ENCODE measurements around the gene KRT6B.
"Not testable (repeated sequence)": the region's sequence is repeated elsewhere in the genome, so short reads cannot be mapped to it uniquely, and the experiment has no call there.

Gene KRT6B

GRCh38 chr12:52474212-52474611, 22.3 kb upstream of the KRT6B start:
- H3K4me3 ChIP-seq: no peak overlapping the region
- no peak overlapping the region for H3K9ac ChIP-seq
- no peaks in the 10 kb centered on the region for H4K20me1 ChIP-seq
- H3K4me1 ChIP-seq: no peaks in the 10 kb centered on the region
- H3K9me3 ChIP-seq: no peaks in the 10 kb centered on the region
- no peaks in the 10 kb centered on the region for H3K36me3 ChIP-seq
- H3K27ac ChIP-seq: no peak overlapping the region
- H3K4me2 ChIP-seq: no peak overlapping the region
- TF ChIP-seq Cebpa-rat (IDR thresholded peaks at IDR 0.05): no peak
- H3K27me3 ChIP-seq: no peaks in the 10 kb centered on the region

DNA sequence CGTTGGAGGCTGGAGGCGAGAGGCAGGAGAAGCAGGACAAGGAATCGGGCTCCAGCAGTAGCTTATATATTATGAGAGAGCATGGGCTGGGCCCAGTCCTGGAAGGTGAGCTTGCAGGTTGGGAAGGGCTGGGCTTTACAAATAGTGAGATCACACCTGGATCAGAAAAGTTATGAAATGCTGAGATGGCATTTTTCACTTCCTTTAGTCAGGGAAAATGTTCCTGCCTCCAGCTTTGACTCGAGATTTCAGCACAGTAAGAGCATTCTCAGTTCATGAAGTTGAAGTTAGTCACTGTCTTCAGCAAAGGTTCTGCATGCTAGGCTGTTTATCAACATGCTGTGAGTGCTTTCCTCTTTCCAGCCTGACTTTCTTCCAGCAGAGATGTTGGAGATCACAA, 21.8 kb upstream of the KRT6B start, which contains the start of gene KRT6C:
KRT6C (minus strand) TSS at position 38 of the 400 bp plus-strand sequence. CDS start 68 bp downstream, outside the sequence.
- no peak within 1 kb of the TSS for H3K27ac ChIP-seq
- H3K4me1 ChIP-seq: no peaks in the 10 kb centered on the region
- H3K36me3 ChIP-seq: no peaks in the 10 kb centered on the region
- no peaks in the 10 kb centered on the region for H3K9me3 ChIP-seq
- no peak within 1 kb of the TSS for H3K4me2 ChIP-seq
- TF ChIP-seq Cebpa-rat (IDR thresholded peaks at IDR 0.05): no peak
- no peaks in the 10 kb centered on the region for H4K20me1 ChIP-seq
- H3K4me3 ChIP-seq: no peak within 1 kb of the TSS
- no peaks in the 10 kb centered on the region for H3K27me3 ChIP-seq
- no peak within 1 kb of the TSS for H3K9ac ChIP-seq

- Histone ChIP-seq H3K4me1 (no peaks in the 10 kb centered on the region), H3K36me3 (no peaks in the 10 kb centered on the region), H4K20me1 (no peaks in the 10 kb centered on the region), H3K4me2 (no peak overlapping the region), H3K27me3 (no peaks in the 10 kb centered on the region), H3K9ac (no peak overlapping the region), H3K27ac (no peak overlapping the region), H3K9me3 (no peaks in the 10 kb centered on the region), H3K4me3 (no peak overlapping the region)
- TF ChIP-seq Cebpa-rat (IDR thresholded peaks at IDR 0.05): no peak
These were observed 17.9 kb upstream of the KRT6B start for GRCh38 chr12:52469853-52470252.

DNA sequence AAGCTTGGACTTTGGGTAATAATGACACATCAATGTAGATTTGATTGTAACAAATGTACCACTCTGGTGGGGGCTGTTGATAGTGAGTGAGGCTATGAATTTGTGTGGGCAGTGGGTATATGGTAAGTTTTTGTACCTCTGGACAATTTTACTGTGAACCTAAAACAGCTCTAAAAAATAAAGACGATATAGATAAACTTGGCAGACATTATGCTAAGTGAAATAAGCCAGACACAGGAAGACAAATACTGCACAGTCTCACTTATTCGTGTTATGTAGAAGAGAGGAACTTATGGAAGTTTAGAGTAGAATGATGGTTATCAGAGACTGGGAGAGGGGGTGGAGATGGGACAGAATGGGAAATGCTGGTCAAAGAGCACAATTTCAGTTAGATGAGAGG, 13.0 kb upstream of the KRT6B start:
- no peak overlapping the region for H3K4me3 ChIP-seq
- H3K4me1 ChIP-seq: no peaks in the 10 kb centered on the region
- no peak overlapping the region for H3K9ac ChIP-seq
- TF ChIP-seq Cebpa-rat (IDR thresholded peaks at IDR 0.05): no peak
- H3K27me3 ChIP-seq: no peaks in the 10 kb centered on the region
- no peaks in the 10 kb centered on the region for H4K20me1 ChIP-seq
- H3K9me3 ChIP-seq: no peaks in the 10 kb centered on the region
- H3K36me3 ChIP-seq: no peaks in the 10 kb centered on the region
- no peak overlapping the region for H3K27ac ChIP-seq
- H3K4me2 ChIP-seq: no peak overlapping the region

GRCh38 chr12:52461693-52462092, 9.7 kb upstream of the KRT6B start:
- Histone ChIP-seq H3K4me2 (no peak overlapping the region), H3K9ac (no peak overlapping the region), H3K36me3 (no peaks in the 10 kb centered on the region), H3K4me1 (no peaks in the 10 kb centered on the region), H4K20me1 (no peaks in the 10 kb centered on the region), H3K27me3 (no peaks in the 10 kb centered on the region), H3K4me3 (no peak overlapping the region), H3K9me3 (no peaks in the 10 kb centered on the region), H3K27ac (no peak overlapping the region)
- no peak for TF ChIP-seq Cebpa-rat (IDR thresholded peaks at IDR 0.05)

GRCh38 chr12:52458861-52459260, 6.9 kb upstream of the KRT6B start:
- H3K27ac ChIP-seq: no peak overlapping the region

DNA sequence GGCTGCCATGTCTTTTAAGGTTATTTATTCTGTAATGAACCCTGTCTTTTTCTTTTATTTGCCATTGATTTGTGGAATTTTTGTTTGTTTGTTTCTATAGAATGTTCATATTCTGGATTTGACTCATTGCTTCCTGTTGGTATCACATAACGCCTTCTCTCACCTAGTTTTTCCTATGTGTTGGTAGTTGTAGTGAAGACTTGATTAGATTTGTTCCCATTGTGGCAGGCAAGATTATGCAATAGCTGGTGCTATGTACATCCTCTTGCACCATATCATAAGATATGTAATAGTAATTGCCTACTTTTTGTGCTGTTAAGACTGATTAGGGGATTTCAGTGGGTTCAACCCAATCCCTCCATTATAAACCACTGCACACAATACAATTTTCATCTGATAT, 3.9 kb upstream of the KRT6B start:
- Histone ChIP-seq H3K4me3 (no peak overlapping the region), H3K27ac (no peak overlapping the region), H3K9ac (no peak overlapping the region), H3K36me3 (no peaks in the 10 kb centered on the region), H4K20me1 (no peaks in the 10 kb centered on the region), H3K4me1 (no peaks in the 10 kb centered on the region), H3K27me3 (no peaks in the 10 kb centered on the region), H3K9me3 (no peaks in the 10 kb centered on the region), H3K4me2 (no peak overlapping the region)
- TF ChIP-seq Cebpa-rat (IDR thresholded peaks at IDR 0.05): no peak

More at GRCh38 chr12:52458861-52459260, 6.9 kb upstream of the KRT6B start:
- H3K9ac ChIP-seq: no peak overlapping the region
- H4K20me1 ChIP-seq: no peaks in the 10 kb centered on the region
- no peak overlapping the region for H3K4me3 ChIP-seq
- H3K27me3 ChIP-seq: no peaks in the 10 kb centered on the region
- H3K4me2 ChIP-seq: no peak overlapping the region
- no peaks in the 10 kb centered on the region for H3K9me3 ChIP-seq
- H3K36me3 ChIP-seq: no peaks in the 10 kb centered on the region
- H3K4me1 ChIP-seq: no peaks in the 10 kb centered on the region
- TF ChIP-seq Cebpa-rat (IDR thresholded peaks at IDR 0.05): no peak

GRCh38 chr12:52454411-52455201, 2.7 kb upstream of the KRT6B start:
- Histone ChIP-seq H3K9me3 (no peaks in the 10 kb centered on the region), H4K20me1 (no peaks in the 10 kb centered on the region), H3K4me3 (no peak overlapping the region), H3K4me1 (no peaks in the 10 kb centered on the region), H3K36me3 (no peaks in the 10 kb centered on the region), H3K4me2 (no peak overlapping the region), H3K27ac (no peak overlapping the region), H3K9ac (no peak overlapping the region), H3K27me3 (no peaks in the 10 kb centered on the region)
- no peak for TF ChIP-seq Cebpa-rat (IDR thresholded peaks at IDR 0.05)

DNA sequence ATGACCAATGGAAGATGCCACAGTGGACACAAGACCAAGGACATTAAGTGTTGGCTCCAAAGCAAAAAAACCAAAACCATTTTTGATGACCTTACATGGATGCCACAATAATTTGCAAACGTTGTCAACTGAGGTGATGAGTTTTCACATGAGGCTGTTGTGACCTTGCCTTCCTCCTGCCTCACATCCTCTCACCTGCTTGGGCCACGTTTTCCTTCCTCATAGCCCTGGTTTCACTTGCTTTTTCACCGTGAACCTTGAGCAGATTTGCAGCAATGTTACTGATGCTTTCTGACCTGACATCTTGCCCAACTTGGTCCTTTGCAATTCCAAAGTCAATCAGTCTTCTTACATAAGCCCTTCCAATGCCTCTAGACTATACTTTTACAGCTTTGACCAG, 3.7 kb downstream of the KRT6B start:
- TF ChIP-seq Cebpa-rat (IDR thresholded peaks at IDR 0.05): no peak
- Histone ChIP-seq H3K4me2 (no peak overlapping the region), H3K4me3 (no peak overlapping the region), H4K20me1 (no peaks in the 10 kb centered on the region), H3K36me3 (no peaks in the 10 kb centered on the region), H3K27ac (no peak overlapping the region), H3K27me3 (no peaks in the 10 kb centered on the region), H3K4me1 (no peaks in the 10 kb centered on the region), H3K9ac (no peak overlapping the region), H3K9me3 (no peaks in the 10 kb centered on the region)

- not testable (repeated sequence) for H3K9me3 ChIP-seq, H3K9ac ChIP-seq, H3K4me1 ChIP-seq, H3K36me3 ChIP-seq, H3K27me3 ChIP-seq, H3K4me3 ChIP-seq, H3K4me2 ChIP-seq, H4K20me1 ChIP-seq, H3K27ac ChIP-seq
These were observed 4.8 kb downstream of the KRT6B start for GRCh38 chr12:52447196-52447595.
